ENCODE results near the gene CACUL1.
"Not testable (repeated sequence)": the region's sequence is repeated elsewhere in the genome, so short reads cannot be mapped to it uniquely, and the experiment has no call there.

The CACUL1 gene

GRCh38 chr10:118793545-118793944 is 38.8 kb upstream of the CACUL1 start:
- no peak for TF ChIP-seq CTCF (conservative IDR thresholded peaks at IDR 0.05; ENCODE audit: low read depth)
- POLR2A ChIA-PET (ENCODE audit: low non-redundant PET) = no interaction called here
- CTCF ChIA-PET = interaction anchor here (0.8 kb wide), 1 partner anchor 230 kb away, joined by 3 read pairs; no protein-coding TSS in a partner anchor
- H3K27ac ChIP-seq = peak overlapping the region; percentile 53
- DNase-seq (ENCODE audit: low spot score) = peak; percentile 14

GRCh38 chr10:118792526-118792925 is 37.8 kb upstream of the CACUL1 start:
- peak overlapping the region; percentile 45 for H3K27ac ChIP-seq
- no peak for TF ChIP-seq CTCF (conservative IDR thresholded peaks at IDR 0.05; ENCODE audit: low read depth)
- POLR2A ChIA-PET (ENCODE audit: low non-redundant PET) = no interaction called here
- DNase-seq (ENCODE audit: low spot score) = no peak
- CTCF ChIA-PET = no interaction called here

- no peak for TF ChIP-seq CTCF (conservative IDR thresholded peaks at IDR 0.05; ENCODE audit: low read depth)
- no peak for DNase-seq (ENCODE audit: low spot score)
- ChIA-PET CTCF (no interaction called here), POLR2A (ENCODE audit: low non-redundant PET) (no interaction called here)
- no peak overlapping the region for H3K27ac ChIP-seq
Measured at GRCh38 chr10:118790058-118790457, 35.3 kb upstream of the CACUL1 start.

- CTCF ChIA-PET = no interaction called here
- no peak overlapping the region for H3K27ac ChIP-seq
- TF ChIP-seq CTCF (conservative IDR thresholded peaks at IDR 0.05; ENCODE audit: low read depth) = no peak
- DNase-seq (ENCODE audit: low spot score) = no peak
- POLR2A ChIA-PET (ENCODE audit: low non-redundant PET) = no interaction called here
Measured at GRCh38 chr10:118785551-118785950, 30.8 kb upstream of the CACUL1 start.

- POLR2A ChIA-PET (ENCODE audit: low non-redundant PET) = no interaction called here
- no peak overlapping the region for H3K27ac ChIP-seq
- TF ChIP-seq CTCF (conservative IDR thresholded peaks at IDR 0.05; ENCODE audit: low read depth) = no peak
- DNase-seq (ENCODE audit: low spot score) = no peak
- CTCF ChIA-PET = interaction anchor here (1.1 kb wide), 1 partner anchor 246 kb away, joined by 5 read pairs; the partner anchor contains the start of gene NANOS1
Measured at GRCh38 chr10:118783776-118784545, 29.2 kb upstream of the CACUL1 start.

GRCh38 chr10:118782916-118783465 is 28.2 kb upstream of the CACUL1 start:
- CTCF ChIA-PET = interaction anchor here (1.1 kb wide), 1 partner anchor 247 kb away, joined by 5 read pairs; the partner anchor contains the start of gene NANOS1
- DNase-seq (ENCODE audit: low spot score); POLR2A ChIA-PET (ENCODE audit: low non-redundant PET); H3K27ac ChIP-seq: not testable (repeated sequence)

- TF ChIP-seq CTCF (conservative IDR thresholded peaks at IDR 0.05; ENCODE audit: low read depth) = no peak
- ChIA-PET CTCF (no interaction called here), POLR2A (ENCODE audit: low non-redundant PET) (no interaction called here)
Measured at GRCh38 chr10:118781541-118781940, 26.8 kb upstream of the CACUL1 start.

More at GRCh38 chr10:118781541-118781940, 26.8 kb upstream of the CACUL1 start:
- no peak for DNase-seq (ENCODE audit: low spot score)
- H3K27ac ChIP-seq = no peak overlapping the region

Data from RWPE1 (cell line).